Mesodermal cell (in vitro differentiated cells): ENCODE results near the gene SEC23B.

Experiments used
- H3K27ac ChIP-seq: 2 replicates; pipeline ENCODE4 v1.7.0; 2013; ENCODE audit warnings: mild to moderate bottlenecking, low read depth, low read length, moderate library complexity; ENCODE audit not compliant: severe bottlenecking
- H3K36me3 ChIP-seq: 2 replicates; pipeline ENCODE4 v1.7.1; 2013; ENCODE audit warnings: mild to moderate bottlenecking, low read length, moderate library complexity; ENCODE audit not compliant: control insufficient read depth, insufficient read depth
- H3K4me1 ChIP-seq: one replicate; pipeline ENCODE4 v1.7.1; 2013; ENCODE audit warnings: mild to moderate bottlenecking, low read length; ENCODE audit not compliant: insufficient read depth, control insufficient read depth, poor library complexity, severe bottlenecking
- H3K4me3 ChIP-seq: 2 replicates; pipeline ENCODE4 v1.7.0; 2013; ENCODE audit warnings: low read length, control low read depth, mild to moderate bottlenecking; ENCODE audit not compliant: insufficient read depth, poor library complexity, severe bottlenecking; ENCODE audit errors: extremely low read depth
- H3K9me3 ChIP-seq: 2 replicates; pipeline ENCODE4 v1.7.1; 2013; ENCODE audit warnings: mild to moderate bottlenecking, low read length, moderate library complexity; ENCODE audit not compliant: control insufficient read depth
- WGBS, 2 experiments: methylation state at CpG; one replicate each; pipeline ENCODE4 v1.1.5; 2013; ENCODE audit warnings: missing lambda C conversion rate in 2 of 2; ENCODE audit not compliant: insufficient coverage in 2 of 2; 5-methylcytosine and 5-hydroxymethylcytosine counted together

SEC23B gene

GRCh38 chr20:18585134-18585533 is 77.4 kb downstream of the SEC23B start:
- Histone ChIP-seq H3K27ac (no peak overlapping the region), H3K4me3 (no peak overlapping the region), H3K4me1 (peaks cover 5% of the 10 kb centered on the region), H3K9me3 (no peaks in the 10 kb centered on the region), H3K36me3 (no peaks in the 10 kb centered on the region)
- 84 to 93% methylated on average over 2 of the region's 2 CpGs for WGBS, 2 experiments

- WGBS, 2 experiments = 1% methylated on average over 61 to 70 of the region's 88 CpGs
- Histone ChIP-seq H3K4me1 (peaks cover 5% of the 10 kb centered on the region), H3K4me3 (peak within 1 kb of the TSS; percentile 67), H3K36me3 (no peaks in the 10 kb centered on the region), H3K27ac (peak within 1 kb of the TSS; percentile 66), H3K9me3 (no peaks in the 10 kb centered on the region)
These were observed 80.2 kb downstream of the SEC23B start, which contains the start of gene DTD1 for GRCh38 chr20:18587665-18588573. Gene DTD1 (plus strand): TSS chr20:18588054. CDS start chr20:18588073, 19 bp downstream.

- Histone ChIP-seq H3K27ac (peak overlapping the region; percentile 66), H3K4me1 (peaks cover 5% of the 10 kb centered on the region), H3K9me3 (no peaks in the 10 kb centered on the region), H3K4me3 (peak overlapping the region; percentile 67), H3K36me3 (no peaks in the 10 kb centered on the region)
- WGBS, 2 experiments = 4 to 5% methylated on average over 6 of the region's 18 CpGs
These were observed 80.8 kb downstream of the SEC23B start for GRCh38 chr20:18588574-18588933.

GRCh38 chr20:18589941-18590674 is 82.4 kb downstream of the SEC23B start:
- H3K4me1 ChIP-seq = peaks cover 3% of the 10 kb centered on the region
- WGBS, 2 experiments = 80 to 86% methylated on average over 3 to 4 of the region's 8 CpGs
- no peak overlapping the region for H3K4me3 ChIP-seq
- H3K36me3 ChIP-seq = peaks cover 9% of the 10 kb centered on the region
- no peaks in the 10 kb centered on the region for H3K9me3 ChIP-seq
- H3K27ac ChIP-seq = no peak overlapping the region

- no peak overlapping the region for H3K4me3 ChIP-seq
- no peaks in the 10 kb centered on the region for H3K4me1 ChIP-seq
- H3K27ac ChIP-seq = no peak overlapping the region
- H3K36me3 ChIP-seq = peaks cover 30% of the 10 kb centered on the region
- no peaks in the 10 kb centered on the region for H3K9me3 ChIP-seq
These were observed 88.5 kb downstream of the SEC23B start for GRCh38 chr20:18596270-18596669.

- Histone ChIP-seq H3K4me1 (no peaks in the 10 kb centered on the region), H3K36me3 (no peaks in the 10 kb centered on the region), H3K4me3 (no peak overlapping the region), H3K9me3 (no peaks in the 10 kb centered on the region), H3K27ac (no peak overlapping the region)
These were observed 102.0 kb downstream of the SEC23B start for GRCh38 chr20:18609741-18610140.
